Psoas muscle (tissue), 8 donors: ENCODE data around the gene HORMAD2. TPM values are rescaled to one million over a fixed set of nuclear protein-coding genes. Genes with fewer than 3 reads are reported as not detected.

Experiments
- ATAC-seq, 4 donors: fragments of 200-7000 bp; cut with Tn5 transposase; one replicate each; pipeline ENCODE4 v1.9.1; 2020; ENCODE audit warnings: moderate library complexity in 3 of 4, mild to moderate bottlenecking in 2 of 4
- DNase-seq, 2 donors: peaks; one replicate each; pipeline ENCODE4 v3.0.0-alpha.2; 2020
- H3K27ac ChIP-seq: fragments of 200-600 bp; one replicate; pipeline ENCODE4 v1.8.0; 2022
- H3K27me3 ChIP-seq, 3 donors: fragments of 200-600 bp in 1 of 3; one replicate each; pipeline versions ENCODE4 v1.6.1 to v1.8.0; 2013 to 2022; ENCODE audit warnings: low read length in 2 of 3, mild to moderate bottlenecking in 2 of 3, moderate library complexity in 1 of 3; ENCODE audit not compliant: insufficient read depth in 3 of 3
- H3K36me3 ChIP-seq, 2 donors: fragments of 200-600 bp in 1 of 2; one replicate each; pipeline versions ENCODE4 v1.6.1 to v1.8.0; 2013 to 2022; ENCODE audit warnings: low read depth in 1 of 2, mild to moderate bottlenecking in 1 of 2, moderate library complexity in 1 of 2; ENCODE audit not compliant: insufficient read depth in 1 of 2
- H3K4me1 ChIP-seq: fragments of 200-600 bp; one replicate; pipeline ENCODE4 v1.8.0; 2022
- H3K4me3 ChIP-seq: fragments of 200-600 bp; one replicate; pipeline ENCODE4 v1.8.0; 2022; ENCODE audit warnings: mild to moderate bottlenecking
- H3K9me3 ChIP-seq: fragments of 200-600 bp; one replicate; pipeline ENCODE4 v1.8.0; 2022
- CTCF ChIP-seq: fragments of 200-600 bp; IDR thresholded peaks from one replicate; pipeline ENCODE4 v1.8.0; 2022; ENCODE audit warnings: antibody characterized with exemption
- WGBS, 3 donors: extraction: QIAGEN DNeasy Blood & Tissue Kit; methylation state at CpG; one replicate each; pipeline versions ENCODE4 v1.1.6 to v1.1.7; 2013; 5-methylcytosine and 5-hydroxymethylcytosine counted together
- intact Hi-C, 2 donors: fragments of 100-400 bp; cut with DNase I; formaldehyde crosslinking; loops; one replicate each; pipeline versions ENCODE4 v1.11.0 to v1.14.2; 2022
- polyA plus RNA-seq, 3 donors: library from polyadenylated mRNA; stranded (reverse); fragments of 200-250 nt; gene quantifications; one replicate each; pipeline ENCODE4 v1.2.3, GENCODE V29; 2013
- total RNA-seq, 4 donors: library from RNA; stranded (reverse); fragmentation: NEBNext Ultra II Directional in 2 of 4; extraction: Animal tissue kit (Norgen Biotek cat#: 25700) in 2 of 4; gene quantifications; one replicate each; pipeline versions ENCODE4 v1.2.1 to v1.2.4, GENCODE V29; 2021 to 2023
- donor health status: healthy with polysubstance abuse.
- donor health status: DM: no; HTN: no; CAD: no; lungs with moderate emphysema.
- donor health status: Bipolar disorder and iron deficiency.
- donor health status: healthy.
- donor health status: DM: yes; HTN: yes; CAD: no.
- donor health status: DM: no; HTN: no; CAD: no.
- donor health status: DM: no; HTN: no; CAD: no.
- donor health status: DM: yes; HTN: yes; CAD: no.

The HORMAD2 gene
- total and polyA plus RNA-seq, 7 donors: not detected

GRCh38 chr22:30045494-30045887 is 34.8 kb upstream of the HORMAD2 start:
- Histone ChIP-seq H3K27ac (no peak overlapping the region), H3K4me3 (no peak overlapping the region), H3K27me3 (no peaks in the 10 kb centered on the region), H3K4me1 (no peaks in the 10 kb centered on the region), H3K9me3 (no peaks in the 10 kb centered on the region), H3K36me3 (no peaks in the 10 kb centered on the region)
- WGBS, 3 donors: 82 to 89% (median 85%) methylated on average over 4 of the region's 4 CpGs
- DNase-seq (no peak), ATAC-seq (no peak)
- TF ChIP-seq CTCF: no peak
- intact Hi-C loops: no loop called here

- H3K4me1 ChIP-seq: no peaks in the 10 kb centered on the region
- no peaks in the 10 kb centered on the region for H3K9me3 ChIP-seq
- no peak for TF ChIP-seq CTCF
- H3K27me3 ChIP-seq: no peaks in the 10 kb centered on the region
- H3K4me3 ChIP-seq: no peak overlapping the region
- intact Hi-C loops: no loop called here
- DNase-seq (no peak), ATAC-seq (no peak)
- H3K27ac ChIP-seq: no peak overlapping the region
- H3K36me3 ChIP-seq: no peaks in the 10 kb centered on the region
- 90 to 92% (median 92%) methylated on average over 21 of the region's 21 CpGs for WGBS, 3 donors
Observed at GRCh38 chr22:30045901-30046715, 34.2 kb upstream of the HORMAD2 start.

GRCh38 chr22:30046716-30047363 is 33.4 kb upstream of the HORMAD2 start:
- Histone ChIP-seq H3K4me1 (no peaks in the 10 kb centered on the region), H3K36me3 (no peaks in the 10 kb centered on the region), H3K27me3 (no peaks in the 10 kb centered on the region), H3K27ac (no peak overlapping the region), H3K9me3 (no peaks in the 10 kb centered on the region), H3K4me3 (no peak overlapping the region)
- no peak for TF ChIP-seq CTCF
- 94 to 98% (median 94%) methylated on average over 15 of the region's 15 CpGs for WGBS, 3 donors
- intact Hi-C loops: no loop called here
- ATAC-seq (no peak), DNase-seq (no peak)

GRCh38 chr22:30047364-30047738 is 32.9 kb upstream of the HORMAD2 start:
- no peaks in the 10 kb centered on the region for H3K9me3 ChIP-seq
- no peak for TF ChIP-seq CTCF
- H3K27ac ChIP-seq: no peak overlapping the region
- no peak overlapping the region for H3K4me3 ChIP-seq
- no peaks in the 10 kb centered on the region for H3K4me1 ChIP-seq
- intact Hi-C loops: no loop called here
- ATAC-seq (no peak), DNase-seq (no peak)
- no peaks in the 10 kb centered on the region for H3K27me3 ChIP-seq
- WGBS, 3 donors: 55 to 57% (median 57%) methylated on average over 3 of the region's 3 CpGs
- H3K36me3 ChIP-seq: no peaks in the 10 kb centered on the region
